Calu3 (cell line): ENCODE data around the gene RABGAP1L. TPM values are rescaled to one million over a fixed set of nuclear protein-coding genes. Genes with fewer than 3 reads are reported as not detected.
"Not testable (repeated sequence)": the region's sequence is repeated elsewhere in the genome, so short reads cannot be mapped to it uniquely, and the experiment has no call there.

ENCODE experiments used
- BruUV-seq: library from RNA; stranded (reverse); fragments of 400-500 nt; replicated peaks from 2 replicates; lab custom pipeline; 2021; lab: Mats Ljungman, UMichigan
- CTCF ChIA-PET: fragments of 300-600 bp; sonication (Branson Sonifier 250); formaldehyde crosslinking; loops from one replicate; lab custom pipeline; 2022; ENCODE audit warnings: antibody characterized with exemption; lab: Charles Lee
- DNase-seq: peaks from one replicate; pipeline ENCODE4 v3.0.0; 2022
- H3K27ac Mint-ChIP-seq: one replicate; pipeline ENCODE4 v1.8.0; 2022; ENCODE audit warnings: mixed read lengths; ENCODE audit not compliant: unreplicated experiment
- H3K27me3 Mint-ChIP-seq: one replicate; pipeline ENCODE4 v1.8.0; 2022; ENCODE audit warnings: mixed read lengths; ENCODE audit not compliant: unreplicated experiment
- H3K36me3 Mint-ChIP-seq: one replicate; pipeline ENCODE4 v1.8.0; 2022; ENCODE audit warnings: mild to moderate bottlenecking, moderate library complexity, mixed read lengths; ENCODE audit not compliant: insufficient read depth, unreplicated experiment
- H3K4me1 Mint-ChIP-seq: one replicate; pipeline ENCODE4 v1.8.0; 2022; ENCODE audit warnings: mild to moderate bottlenecking, low read depth, mixed read lengths; ENCODE audit not compliant: unreplicated experiment
- H3K4me3 Mint-ChIP-seq: one replicate; pipeline ENCODE4 v1.8.0; 2022; ENCODE audit warnings: mild to moderate bottlenecking, low read depth, moderate library complexity, mixed read lengths; ENCODE audit not compliant: unreplicated experiment
- H3K9me3 Mint-ChIP-seq: one replicate; pipeline ENCODE4 v1.8.0; 2022; ENCODE audit warnings: low read depth, mixed read lengths; ENCODE audit not compliant: unreplicated experiment
- intact Hi-C: fragments of 100-400 bp; cut with micrococcal nuclease; formaldehyde crosslinking; loops from one replicate; pipeline ENCODE4 v1.10.0; 2022; ENCODE audit not compliant: unreplicated experiment
- total RNA-seq: library from RNA; stranded (reverse); gene quantifications from 2 replicates; pipeline ENCODE4 v1.2.3, GENCODE V29; 2022
- TF ChIP-seq, protein P1 (sequence below): fragments of 200-600 bp; IDR thresholded peaks from one replicate; pipeline ENCODE4 v1.8.0; 2022; ENCODE audit warnings: antibody characterized with exemption; ENCODE audit not compliant: unreplicated experiment

The RABGAP1L gene
- total RNA-seq, 1 experiment from 2014 or later, result 135 TPM

DNA sequence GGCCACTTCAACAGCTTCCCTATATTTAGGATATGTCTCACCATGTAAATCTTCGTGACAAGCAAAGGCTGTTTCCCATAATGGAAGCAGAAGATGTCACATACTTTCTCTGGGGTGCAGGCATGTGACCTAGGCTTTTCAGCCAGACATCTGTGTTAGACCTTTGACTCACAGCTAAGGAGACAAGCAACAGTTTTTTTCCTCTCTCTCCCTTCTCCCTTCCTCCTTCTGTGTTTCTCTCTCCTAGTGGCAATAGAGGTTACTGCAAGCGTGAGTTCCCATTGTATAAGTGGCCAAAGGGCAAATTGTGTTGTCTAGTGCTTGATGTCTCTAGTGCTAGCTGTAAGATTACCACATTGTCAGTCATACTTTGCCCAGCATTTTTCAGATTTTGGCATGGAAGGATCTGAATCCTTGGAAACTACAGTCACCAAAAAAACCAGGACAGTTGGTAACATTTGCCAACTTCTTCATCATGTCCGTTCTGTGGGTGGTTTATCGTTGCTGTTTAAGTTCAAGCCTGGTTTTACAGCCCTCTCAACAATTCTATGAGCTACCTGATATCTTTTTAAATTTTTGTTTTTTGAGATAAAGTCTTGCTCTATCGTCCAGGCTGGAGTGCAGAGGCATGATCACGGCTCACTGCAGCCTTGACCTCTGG is 44.4 kb upstream of the RABGAP1L start:
- no peaks in the 10 kb centered on the region for H3K36me3 Mint-ChIP-seq
- H3K27me3 Mint-ChIP-seq, result no peaks in the 10 kb centered on the region
- DNase-seq, result peak; percentile 56
- H3K4me3 Mint-ChIP-seq, result no peak overlapping the region
- BruUV-seq, result no TSS peak
- TF ChIP-seq, protein P1, sequence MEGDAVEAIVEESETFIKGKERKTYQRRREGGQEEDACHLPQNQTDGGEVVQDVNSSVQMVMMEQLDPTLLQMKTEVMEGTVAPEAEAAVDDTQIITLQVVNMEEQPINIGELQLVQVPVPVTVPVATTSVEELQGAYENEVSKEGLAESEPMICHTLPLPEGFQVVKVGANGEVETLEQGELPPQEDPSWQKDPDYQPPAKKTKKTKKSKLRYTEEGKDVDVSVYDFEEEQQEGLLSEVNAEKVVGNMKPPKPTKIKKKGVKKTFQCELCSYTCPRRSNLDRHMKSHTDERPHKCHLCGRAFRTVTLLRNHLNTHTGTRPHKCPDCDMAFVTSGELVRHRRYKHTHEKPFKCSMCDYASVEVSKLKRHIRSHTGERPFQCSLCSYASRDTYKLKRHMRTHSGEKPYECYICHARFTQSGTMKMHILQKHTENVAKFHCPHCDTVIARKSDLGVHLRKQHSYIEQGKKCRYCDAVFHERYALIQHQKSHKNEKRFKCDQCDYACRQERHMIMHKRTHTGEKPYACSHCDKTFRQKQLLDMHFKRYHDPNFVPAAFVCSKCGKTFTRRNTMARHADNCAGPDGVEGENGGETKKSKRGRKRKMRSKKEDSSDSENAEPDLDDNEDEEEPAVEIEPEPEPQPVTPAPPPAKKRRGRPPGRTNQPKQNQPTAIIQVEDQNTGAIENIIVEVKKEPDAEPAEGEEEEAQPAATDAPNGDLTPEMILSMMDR, result peak; percentile 67
- intact Hi-C loops, result loop anchor here (5.0 kb wide), 1 partner anchor 102 kb away; no protein-coding TSS in a partner anchor
- no peak overlapping the region for H3K27ac Mint-ChIP-seq
- CTCF ChIA-PET, result interaction anchor here (0.5 to 1.4 kb wide), 3 partner anchors 23 to 567 kb away, joined by 3 to 4 read pairs (median 3); partner anchors contain the start of genes GAS5 and ZBTB37
- H3K4me1 Mint-ChIP-seq, result peaks cover 9% of the 10 kb centered on the region
- H3K9me3 Mint-ChIP-seq, result no peaks in the 10 kb centered on the region

DNA sequence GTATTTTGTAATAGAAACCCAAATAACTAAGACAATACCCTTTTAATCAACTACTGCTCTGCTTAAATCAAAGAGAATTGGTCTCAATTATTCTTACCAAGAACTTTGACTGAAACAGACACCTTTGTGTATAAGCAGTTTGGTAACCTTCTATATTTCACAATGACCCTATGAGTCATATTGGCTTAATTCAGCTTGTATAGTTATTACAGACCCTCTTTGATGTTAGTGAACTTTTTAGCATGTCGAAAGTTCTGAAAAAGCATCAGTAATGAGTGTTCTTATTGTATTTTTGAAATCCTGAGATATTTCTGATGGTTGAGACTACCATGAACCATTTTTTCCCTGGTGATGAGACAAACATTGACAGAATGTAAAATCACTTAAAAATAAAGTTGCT is 43.3 kb upstream of the RABGAP1L start:
- no peaks in the 10 kb centered on the region for H3K27me3 Mint-ChIP-seq
- H3K4me1 Mint-ChIP-seq, result peaks cover 9% of the 10 kb centered on the region
- no peak overlapping the region for H3K4me3 Mint-ChIP-seq
- DNase-seq, result no peak
- intact Hi-C loops, result no loop called here
- CTCF ChIA-PET, result no interaction called here
- BruUV-seq, result no TSS peak
- H3K36me3 Mint-ChIP-seq, result no peaks in the 10 kb centered on the region
- H3K27ac Mint-ChIP-seq, result no peak overlapping the region
- H3K9me3 Mint-ChIP-seq, result no peaks in the 10 kb centered on the region
- TF ChIP-seq, protein P1, result no peak

DNA sequence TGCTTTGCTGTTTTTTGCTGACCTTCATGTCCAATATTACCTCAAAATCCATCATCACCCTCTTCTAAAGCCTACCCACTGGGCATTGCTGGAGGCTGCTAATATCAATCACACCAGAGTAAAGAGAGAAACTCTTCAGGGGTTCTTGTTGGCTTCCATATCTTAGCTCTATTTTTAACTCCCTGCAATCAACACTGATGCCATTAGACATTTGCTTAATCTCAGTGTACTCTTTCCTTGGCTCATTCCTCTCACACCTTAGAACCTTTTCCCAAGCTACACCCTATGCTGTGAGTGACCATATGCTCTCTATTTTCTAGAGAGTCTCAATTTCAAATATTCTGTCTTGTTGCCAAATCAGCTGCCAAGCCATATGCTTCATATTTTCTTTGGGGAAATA is 40.6 kb upstream of the RABGAP1L start:
- Mint-ChIP-seq H3K27me3 (no peaks in the 10 kb centered on the region), H3K27ac (no peak overlapping the region), H3K4me1 (peaks cover 9% of the 10 kb centered on the region), H3K4me3 (no peak overlapping the region), H3K36me3 (no peaks in the 10 kb centered on the region), H3K9me3 (no peaks in the 10 kb centered on the region)
- intact Hi-C loops, result no loop called here
- TF ChIP-seq, protein P1, result no peak
- CTCF ChIA-PET, result interaction anchor here (0.9 kb wide), 1 partner anchor 15 kb away, joined by 3 read pairs; no protein-coding TSS in a partner anchor
- DNase-seq, result no peak
- no TSS peak for BruUV-seq

DNA sequence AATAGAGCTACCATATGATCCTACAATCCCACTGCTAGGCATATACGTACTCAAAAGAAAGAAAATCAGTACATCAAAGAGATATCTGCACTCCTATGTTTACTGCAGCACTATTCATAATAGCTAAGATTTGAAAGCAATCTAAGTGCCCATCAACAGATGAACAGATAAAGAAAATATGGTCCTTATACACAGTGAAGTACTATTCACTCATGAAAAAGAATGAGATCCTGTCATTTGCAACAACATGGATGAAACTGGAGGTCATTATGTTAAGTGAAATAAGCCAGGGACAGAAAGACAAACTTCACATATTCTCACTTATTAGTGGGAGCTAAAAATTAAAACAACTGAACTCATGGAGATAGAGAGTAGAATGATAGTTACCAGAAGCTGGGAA is 37.0 kb upstream of the RABGAP1L start:
- BruUV-seq, CTCF ChIA-PET, H3K4me3 Mint-ChIP-seq, H3K9me3 Mint-ChIP-seq, DNase-seq, H3K36me3 Mint-ChIP-seq, H3K27ac Mint-ChIP-seq, intact Hi-C loops, H3K4me1 Mint-ChIP-seq, H3K27me3 Mint-ChIP-seq: not testable (repeated sequence)

DNA sequence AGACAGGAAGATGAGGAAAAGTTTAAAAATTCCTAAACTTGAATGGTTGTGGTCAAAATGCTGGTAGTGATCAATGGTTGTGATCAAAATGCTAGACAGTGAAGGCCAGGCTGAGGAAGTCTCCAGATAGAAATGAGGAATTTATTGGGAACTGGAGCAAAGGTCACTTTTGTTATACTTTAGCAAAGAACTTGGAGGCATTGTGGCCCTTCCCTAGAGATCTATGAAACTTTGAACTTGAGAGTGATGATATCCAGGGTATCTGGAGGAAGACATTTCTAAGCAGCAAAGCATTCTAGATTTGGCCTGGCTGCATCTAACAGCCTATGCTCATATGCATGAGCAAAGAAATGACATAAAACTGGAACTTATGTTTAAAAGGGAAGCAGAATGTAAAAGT is 35.5 kb upstream of the RABGAP1L start:
- peaks cover 16% of the 10 kb centered on the region for H3K27me3 Mint-ChIP-seq
- no peak overlapping the region for H3K27ac Mint-ChIP-seq
- no peak for DNase-seq
- no peaks in the 10 kb centered on the region for H3K36me3 Mint-ChIP-seq
- TF ChIP-seq, protein P1, result no peak
- intact Hi-C loops, result no loop called here
- CTCF ChIA-PET, result no interaction called here
- H3K9me3 Mint-ChIP-seq, result peaks cover 3% of the 10 kb centered on the region
- no peaks in the 10 kb centered on the region for H3K4me1 Mint-ChIP-seq
- no peak overlapping the region for H3K4me3 Mint-ChIP-seq
- BruUV-seq, result no TSS peak

DNA sequence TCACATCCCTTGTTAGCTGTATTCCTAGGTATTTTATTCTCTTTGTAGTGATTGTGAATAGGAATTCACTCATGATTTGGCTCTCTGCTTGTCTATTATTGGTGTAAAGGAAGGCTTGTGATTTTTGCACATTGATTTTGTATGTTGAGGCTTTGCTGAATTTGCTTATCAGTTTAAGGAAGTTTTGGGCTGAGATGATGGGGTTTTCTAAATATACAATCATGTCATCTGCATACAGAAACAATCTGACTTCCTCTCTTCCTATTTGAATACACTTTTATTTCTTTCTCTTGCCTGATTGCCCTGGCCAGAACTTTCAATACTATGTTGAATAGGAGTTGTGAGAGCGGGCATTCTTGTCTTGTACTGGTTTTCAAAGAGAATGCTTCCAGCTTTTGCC is 32.1 kb upstream of the RABGAP1L start:
- H3K4me3 Mint-ChIP-seq, H3K9me3 Mint-ChIP-seq, intact Hi-C loops, DNase-seq, H3K27ac Mint-ChIP-seq, BruUV-seq, CTCF ChIA-PET, H3K36me3 Mint-ChIP-seq, H3K4me1 Mint-ChIP-seq: not testable (repeated sequence)
- H3K27me3 Mint-ChIP-seq, result peaks cover 35% of the 10 kb centered on the region
